SK-N-SH treated with all-trans-retinoic acid at 6 μM for 48 hours (cell line): ENCODE results near the gene COG6.

ENCODE experiments used
- ATAC-seq: fragments of 200-7000 bp; cut with Tn5 transposase; 3 replicates; pipeline ENCODE4 v1.9.1; 2020; ENCODE audit warnings: mild to moderate bottlenecking, moderate library complexity
- ARNTL ChIP-seq: fragments of 450-650 bp; formaldehyde crosslinking; IDR thresholded peaks from 2 replicates; pipeline ENCODE4 v1.5.0; 2020; ENCODE audit warnings: low read depth, mild to moderate bottlenecking, moderate library complexity, borderline replicate concordance
- CSDC2 ChIP-seq: fragments of 250-450 bp; sonication (Bioruptor Pico); IDR thresholded peaks from 2 replicates; pipeline ENCODE4 v1.5.0; 2020; ENCODE audit warnings: mild to moderate bottlenecking, moderate library complexity
- ESRRG ChIP-seq: fragments of 250-450 bp; sonication (Bioruptor Pico); IDR thresholded peaks from 2 replicates; pipeline ENCODE4 v1.6.1; 2021; ENCODE audit warnings: mild to moderate bottlenecking
- GLIS3 ChIP-seq: fragments of 250-450 bp; sonication (Bioruptor Pico); IDR thresholded peaks from 2 replicates; pipeline ENCODE4 v1.5.0; 2020; ENCODE audit warnings: mild to moderate bottlenecking, moderate library complexity
- ISL1 ChIP-seq: fragments of 250-450 bp; sonication (Bioruptor Pico); IDR thresholded peaks from 2 replicates; pipeline ENCODE4 v2.1.2; 2022; ENCODE audit warnings: mild to moderate bottlenecking, moderate library complexity
- OSR1 ChIP-seq: fragments of 250-450 bp; sonication (Bioruptor Pico); IDR thresholded peaks from 2 replicates; pipeline ENCODE4 v1.8.0; 2022; ENCODE audit warnings: moderate library complexity, mild to moderate bottlenecking, inconsistent platforms
- PPARA ChIP-seq: fragments of 250-450 bp; sonication (Bioruptor Pico); IDR thresholded peaks from 2 replicates; pipeline ENCODE4 v1.5.0; 2020; ENCODE audit warnings: mild to moderate bottlenecking, borderline replicate concordance
- RARB ChIP-seq: fragments of 250-450 bp; sonication (Bioruptor Pico); IDR thresholded peaks from 2 replicates; pipeline ENCODE4 v1.8.0; 2021; ENCODE audit warnings: mild to moderate bottlenecking, moderate library complexity
- SNAI2 ChIP-seq: fragments of 250-450 bp; sonication (Bioruptor Pico); IDR thresholded peaks from 2 replicates; pipeline ENCODE4 v1.5.0; 2020; ENCODE audit warnings: mild to moderate bottlenecking, moderate library complexity
- TCF4 ChIP-seq: fragments of 250-450 bp; sonication (Bioruptor Pico); IDR thresholded peaks from 2 replicates; pipeline ENCODE4 v1.8.0; 2021; ENCODE audit warnings: mild to moderate bottlenecking, moderate library complexity, borderline replicate concordance
- TOX ChIP-seq: fragments of 250-450 bp; sonication (Bioruptor Pico); IDR thresholded peaks from 2 replicates; pipeline ENCODE4 v1.8.0; 2021; ENCODE audit warnings: mild to moderate bottlenecking, moderate library complexity, borderline replicate concordance
- ZC3H10 ChIP-seq: fragments of 250-450 bp; sonication (Bioruptor Pico); IDR thresholded peaks from 2 replicates; pipeline ENCODE4 v1.5.1; 2021; ENCODE audit warnings: mild to moderate bottlenecking, moderate library complexity
- ZFP3 ChIP-seq: fragments of 250-450 bp; sonication (Bioruptor Pico); IDR thresholded peaks from 2 replicates; pipeline ENCODE4 v1.5.0; 2020; ENCODE audit warnings: mild to moderate bottlenecking, moderate library complexity
- ZFP30 ChIP-seq: fragments of 450-650 bp; formaldehyde crosslinking; IDR thresholded peaks from 2 replicates; pipeline ENCODE4 v1.5.0; 2022; ENCODE audit warnings: mild to moderate bottlenecking, moderate library complexity
- ZNF565 ChIP-seq: fragments of 450-650 bp; formaldehyde crosslinking; conservative IDR thresholded peaks from 2 replicates; pipeline ENCODE4 v1.5.0; 2020; ENCODE audit warnings: low read depth, mild to moderate bottlenecking, moderate library complexity
- ZNF70 ChIP-seq: fragments of 450-650 bp; formaldehyde crosslinking; IDR thresholded peaks from 2 replicates; pipeline ENCODE4 v1.5.0; 2020; ENCODE audit warnings: mild to moderate bottlenecking, moderate library complexity
- TF ChIP-seq, protein P1 (sequence below): fragments of 250-450 bp; sonication (Bioruptor Pico); IDR thresholded peaks from 2 replicates; pipeline ENCODE4 v1.5.1; 2020; ENCODE audit warnings: low read depth, mild to moderate bottlenecking, moderate library complexity
- TF ChIP-seq, protein P2 (sequence below): fragments of 250-450 bp; sonication (Bioruptor Pico); IDR thresholded peaks from 2 replicates; pipeline ENCODE4 v1.5.0; 2020; ENCODE audit warnings: mild to moderate bottlenecking, moderate library complexity
- TF ChIP-seq, protein P3 (sequence below): fragments of 250-450 bp; sonication (Bioruptor Pico); IDR thresholded peaks from 2 replicates; pipeline ENCODE4 v1.5.1; 2021; ENCODE audit warnings: mild to moderate bottlenecking, moderate library complexity
- TF ChIP-seq, protein P4 (sequence below): fragments of 250-450 bp; sonication (Bioruptor Pico); IDR thresholded peaks from 2 replicates; pipeline ENCODE4 v1.8.0; 2020; ENCODE audit warnings: mild to moderate bottlenecking, moderate library complexity, borderline replicate concordance

Gene COG6

DNA sequence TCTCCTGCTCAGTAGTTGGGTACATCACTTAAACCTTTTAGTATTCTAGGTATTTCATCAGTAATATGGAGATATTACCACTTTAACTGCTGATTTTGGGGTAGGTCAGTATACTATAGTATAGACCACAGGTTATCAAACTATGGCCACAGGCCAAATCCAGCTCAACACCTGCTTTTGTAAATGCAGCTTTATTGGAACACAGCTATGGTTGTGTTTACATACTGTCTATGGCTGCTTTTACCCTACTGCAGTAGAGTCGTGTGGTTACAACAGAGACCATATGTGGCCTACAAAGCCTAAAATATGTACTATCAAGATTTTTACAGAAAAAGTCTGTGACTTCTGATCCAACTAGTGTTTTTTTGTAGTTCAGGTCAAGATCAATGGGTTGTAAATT is 10.3 kb downstream of the COG6 start:
- no peak for TF ChIP-seq ZNF565
- TF ChIP-seq ISL1 (CRISPR knock-in tag): no peak
- TF ChIP-seq, protein P1, sequence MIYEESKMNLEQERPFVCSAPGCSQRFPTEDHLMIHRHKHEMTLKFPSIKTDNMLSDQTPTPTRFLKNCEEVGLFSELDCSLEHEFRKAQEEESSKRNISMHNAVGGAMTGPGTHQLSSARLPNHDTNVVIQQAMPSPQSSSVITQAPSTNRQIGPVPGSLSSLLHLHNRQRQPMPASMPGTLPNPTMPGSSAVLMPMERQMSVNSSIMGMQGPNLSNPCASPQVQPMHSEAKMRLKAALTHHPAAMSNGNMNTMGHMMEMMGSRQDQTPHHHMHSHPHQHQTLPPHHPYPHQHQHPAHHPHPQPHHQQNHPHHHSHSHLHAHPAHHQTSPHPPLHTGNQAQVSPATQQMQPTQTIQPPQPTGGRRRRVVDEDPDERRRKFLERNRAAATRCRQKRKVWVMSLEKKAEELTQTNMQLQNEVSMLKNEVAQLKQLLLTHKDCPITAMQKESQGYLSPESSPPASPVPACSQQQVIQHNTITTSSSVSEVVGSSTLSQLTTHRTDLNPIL (CRISPR knock-in tag): no peak
- no peak for TF ChIP-seq TCF4
- no peak for TF ChIP-seq ZFP3 (CRISPR knock-in tag)
- no peak for TF ChIP-seq GLIS3 (CRISPR knock-in tag)
- no peak for TF ChIP-seq ESRRG
- TF ChIP-seq, protein P2, sequence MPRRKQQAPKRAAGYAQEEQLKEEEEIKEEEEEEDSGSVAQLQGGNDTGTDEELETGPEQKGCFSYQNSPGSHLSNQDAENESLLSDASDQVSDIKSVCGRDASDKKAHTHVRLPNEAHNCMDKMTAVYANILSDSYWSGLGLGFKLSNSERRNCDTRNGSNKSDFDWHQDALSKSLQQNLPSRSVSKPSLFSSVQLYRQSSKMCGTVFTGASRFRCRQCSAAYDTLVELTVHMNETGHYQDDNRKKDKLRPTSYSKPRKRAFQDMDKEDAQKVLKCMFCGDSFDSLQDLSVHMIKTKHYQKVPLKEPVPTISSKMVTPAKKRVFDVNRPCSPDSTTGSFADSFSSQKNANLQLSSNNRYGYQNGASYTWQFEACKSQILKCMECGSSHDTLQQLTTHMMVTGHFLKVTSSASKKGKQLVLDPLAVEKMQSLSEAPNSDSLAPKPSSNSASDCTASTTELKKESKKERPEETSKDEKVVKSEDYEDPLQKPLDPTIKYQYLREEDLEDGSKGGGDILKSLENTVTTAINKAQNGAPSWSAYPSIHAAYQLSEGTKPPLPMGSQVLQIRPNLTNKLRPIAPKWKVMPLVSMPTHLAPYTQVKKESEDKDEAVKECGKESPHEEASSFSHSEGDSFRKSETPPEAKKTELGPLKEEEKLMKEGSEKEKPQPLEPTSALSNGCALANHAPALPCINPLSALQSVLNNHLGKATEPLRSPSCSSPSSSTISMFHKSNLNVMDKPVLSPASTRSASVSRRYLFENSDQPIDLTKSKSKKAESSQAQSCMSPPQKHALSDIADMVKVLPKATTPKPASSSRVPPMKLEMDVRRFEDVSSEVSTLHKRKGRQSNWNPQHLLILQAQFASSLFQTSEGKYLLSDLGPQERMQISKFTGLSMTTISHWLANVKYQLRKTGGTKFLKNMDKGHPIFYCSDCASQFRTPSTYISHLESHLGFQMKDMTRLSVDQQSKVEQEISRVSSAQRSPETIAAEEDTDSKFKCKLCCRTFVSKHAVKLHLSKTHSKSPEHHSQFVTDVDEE (CRISPR knock-in tag): no peak
- no peak for TF ChIP-seq ZNF70 (CRISPR knock-in tag)
- no peak for TF ChIP-seq PPARA (CRISPR knock-in tag)
- no peak for TF ChIP-seq OSR1
- TF ChIP-seq, protein P3, sequence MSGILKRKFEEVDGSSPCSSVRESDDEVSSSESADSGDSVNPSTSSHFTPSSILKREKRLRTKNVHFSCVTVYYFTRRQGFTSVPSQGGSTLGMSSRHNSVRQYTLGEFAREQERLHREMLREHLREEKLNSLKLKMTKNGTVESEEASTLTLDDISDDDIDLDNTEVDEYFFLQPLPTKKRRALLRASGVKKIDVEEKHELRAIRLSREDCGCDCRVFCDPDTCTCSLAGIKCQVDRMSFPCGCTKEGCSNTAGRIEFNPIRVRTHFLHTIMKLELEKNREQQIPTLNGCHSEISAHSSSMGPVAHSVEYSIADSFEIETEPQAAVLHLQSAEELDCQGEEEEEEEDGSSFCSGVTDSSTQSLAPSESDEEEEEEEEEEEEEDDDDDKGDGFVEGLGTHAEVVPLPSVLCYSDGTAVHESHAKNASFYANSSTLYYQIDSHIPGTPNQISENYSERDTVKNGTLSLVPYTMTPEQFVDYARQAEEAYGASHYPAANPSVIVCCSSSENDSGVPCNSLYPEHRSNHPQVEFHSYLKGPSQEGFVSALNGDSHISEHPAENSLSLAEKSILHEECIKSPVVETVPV (CRISPR knock-in tag): no peak
- no peak for TF ChIP-seq SNAI2 (CRISPR knock-in tag)
- TF ChIP-seq TOX: no peak
- TF ChIP-seq CSDC2 (CRISPR knock-in tag): no peak
- TF ChIP-seq ZFP30: no peak
- ATAC-seq: no peak

DNA sequence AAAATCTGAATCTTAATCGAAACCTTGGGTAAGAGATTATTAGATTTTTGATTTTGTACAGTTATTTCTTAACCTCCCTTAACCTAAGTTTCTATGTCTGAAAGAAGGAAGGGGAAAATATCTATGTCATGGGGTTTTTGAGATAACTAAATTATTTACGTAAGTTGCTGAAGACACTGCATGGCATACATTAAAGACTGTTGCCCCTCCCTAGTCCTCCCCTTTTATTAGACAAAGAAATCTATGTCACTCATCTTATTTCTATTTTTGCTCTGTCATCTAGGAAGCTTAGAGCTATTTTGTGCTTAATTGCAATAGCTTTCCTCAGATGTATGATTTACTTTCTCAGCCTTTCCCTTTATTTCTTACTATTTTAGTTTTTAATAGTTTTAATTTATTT is 15.0 kb downstream of the COG6 start:
- TF ChIP-seq ZNF565 (no peak), GLIS3 (CRISPR knock-in tag) (no peak), RARB (CRISPR knock-in tag) (no peak)
- TF ChIP-seq, protein P1 (CRISPR knock-in tag): no peak
- ATAC-seq: no peak

DNA sequence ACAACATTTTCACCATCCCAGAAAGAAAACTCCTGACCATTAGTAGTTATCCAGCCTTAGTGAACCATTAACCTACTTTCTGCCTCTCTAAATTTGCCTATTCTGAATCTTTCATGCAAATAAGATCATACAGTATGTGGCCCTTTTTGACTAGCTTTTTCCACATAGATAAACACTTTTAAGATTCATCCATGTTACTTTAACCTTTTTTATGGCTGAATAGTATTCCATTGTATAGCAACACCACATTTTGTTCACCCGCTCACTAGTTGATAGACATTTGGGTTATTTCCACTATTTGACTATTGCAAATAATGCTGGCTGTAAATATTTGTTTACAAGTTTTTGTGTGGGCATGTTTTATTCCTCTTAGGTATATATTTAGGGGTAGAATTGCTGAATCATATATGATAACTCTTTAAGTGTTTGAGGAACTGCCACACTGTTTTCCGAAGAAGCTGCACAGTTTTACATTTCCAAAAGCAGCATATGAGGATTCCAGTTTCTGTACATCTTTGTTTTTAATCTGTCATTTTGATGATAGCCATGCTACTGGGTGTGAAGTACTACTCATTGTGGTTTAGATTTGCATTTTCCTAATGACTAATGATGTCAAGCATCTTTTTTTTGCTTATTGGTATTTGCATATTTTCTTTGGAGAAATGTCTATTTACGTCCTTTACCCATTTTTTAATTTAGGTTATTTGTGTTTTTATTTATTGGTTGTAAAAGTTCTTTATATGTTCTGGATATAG is 17.1 kb downstream of the COG6 start:
- TF ChIP-seq ARNTL (no peak), ZC3H10 (CRISPR knock-in tag) (no peak), ZFP3 (CRISPR knock-in tag) (no peak), CSDC2 (CRISPR knock-in tag) (no peak), ZFP30 (no peak), ZNF70 (CRISPR knock-in tag) (no peak), TCF4 (no peak)
- TF ChIP-seq, protein P3 (CRISPR knock-in tag): no peak
- TF ChIP-seq, protein P1 (CRISPR knock-in tag): no peak
- TF ChIP-seq, protein P4, sequence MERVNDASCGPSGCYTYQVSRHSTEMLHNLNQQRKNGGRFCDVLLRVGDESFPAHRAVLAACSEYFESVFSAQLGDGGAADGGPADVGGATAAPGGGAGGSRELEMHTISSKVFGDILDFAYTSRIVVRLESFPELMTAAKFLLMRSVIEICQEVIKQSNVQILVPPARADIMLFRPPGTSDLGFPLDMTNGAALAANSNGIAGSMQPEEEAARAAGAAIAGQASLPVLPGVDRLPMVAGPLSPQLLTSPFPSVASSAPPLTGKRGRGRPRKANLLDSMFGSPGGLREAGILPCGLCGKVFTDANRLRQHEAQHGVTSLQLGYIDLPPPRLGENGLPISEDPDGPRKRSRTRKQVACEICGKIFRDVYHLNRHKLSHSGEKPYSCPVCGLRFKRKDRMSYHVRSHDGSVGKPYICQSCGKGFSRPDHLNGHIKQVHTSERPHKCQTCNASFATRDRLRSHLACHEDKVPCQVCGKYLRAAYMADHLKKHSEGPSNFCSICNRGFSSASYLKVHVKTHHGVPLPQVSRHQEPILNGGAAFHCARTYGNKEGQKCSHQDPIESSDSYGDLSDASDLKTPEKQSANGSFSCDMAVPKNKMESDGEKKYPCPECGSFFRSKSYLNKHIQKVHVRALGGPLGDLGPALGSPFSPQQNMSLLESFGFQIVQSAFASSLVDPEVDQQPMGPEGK (CRISPR knock-in tag): no peak
- TF ChIP-seq, all 23 proteins: peak for 0
- ATAC-seq: no peak
